IMR-90 (cell line): Measurements from ENCODE around the gene ANKRD13B. TPM values are rescaled to one million over a fixed set of nuclear protein-coding genes. Genes with fewer than 3 reads are reported as not detected.

Experiments
- ATAC-seq: fragments of 200-7000 bp; cut with Tn5 transposase; 2 replicates; pipeline ENCODE4 v1.9.1; 2020; ENCODE audit warnings: low read depth, mild to moderate bottlenecking, moderate library complexity
- BruUV-seq: library from RNA; stranded (reverse); fragments of 400-500 nt; replicated peaks from 2 replicates; lab custom pipeline; 2021; lab: Mats Ljungman, UMichigan
- CTCF ChIA-PET: fragments of 300-600 bp; formaldehyde crosslinking; extraction: SDS; loops from one replicate; lab custom pipeline; 2021; ENCODE audit warnings: antibody characterized with exemption; lab: Yijun Ruan, JAX
- POLR2A ChIA-PET: fragments of 300-600 bp; sonication (Branson Sonifier 250); formaldehyde crosslinking; loops from one replicate; lab custom pipeline; 2022; ENCODE audit warnings: antibody characterized with exemption; ENCODE audit not compliant: unreplicated experiment; lab: Charles Lee
- DNase-seq: peaks from one replicate; pipeline ENCODE4 v3.0.0; 2013
- H2AFZ ChIP-seq: replicated peaks from 2 replicates; pipeline ENCODE3; 2013; ENCODE audit warnings: low read length, mild to moderate bottlenecking; ENCODE audit not compliant: poor library complexity
- H2AK5ac ChIP-seq: 2 replicates; pipeline ENCODE4 v1.6.1; 2013; ENCODE audit warnings: low read depth, low read length, inconsistent platforms
- H2AK9ac ChIP-seq: replicated peaks from 2 replicates; pipeline ENCODE3; 2013; ENCODE audit warnings: mild to moderate bottlenecking, low read depth, low read length, moderate library complexity; ENCODE audit not compliant: poor library complexity
- H2BK120ac ChIP-seq: 2 replicates; pipeline ENCODE4 v1.6.1; 2013; ENCODE audit warnings: low read depth, low read length, inconsistent platforms
- H2BK15ac ChIP-seq: 3 replicates; pipeline ENCODE4 v1.6.1; 2013; ENCODE audit warnings: low read depth, low read length, inconsistent platforms
- H2BK20ac ChIP-seq: 2 replicates; pipeline ENCODE4 v1.6.1; 2013; ENCODE audit warnings: low read depth, mild to moderate bottlenecking, inconsistent platforms, low read length, moderate library complexity
- H2BK5ac ChIP-seq: 2 replicates; pipeline ENCODE4 v1.6.1; 2013; ENCODE audit warnings: mild to moderate bottlenecking, low read depth, low read length, inconsistent platforms; ENCODE audit not compliant: poor library complexity, severe bottlenecking
- H3K14ac ChIP-seq: replicated peaks from 2 replicates; pipeline ENCODE4 v1.6.1; 2013; ENCODE audit warnings: low read depth, low read length, inconsistent platforms
- H3K18ac ChIP-seq: 2 replicates; pipeline ENCODE4 v1.6.1; 2013; ENCODE audit warnings: low read depth, low read length, control low read depth
- H3K23ac ChIP-seq: 2 replicates; pipeline ENCODE4 v1.6.1; 2013; ENCODE audit warnings: low read depth, low read length, inconsistent platforms
- H3K27ac ChIP-seq: 2 replicates; pipeline ENCODE4 v1.5.1; 2013; ENCODE audit warnings: mild to moderate bottlenecking, control low read depth, low read length; ENCODE audit not compliant: insufficient read depth
- H3K27me3 ChIP-seq: 2 replicates; pipeline ENCODE4 v1.6.1; 2013; ENCODE audit warnings: low read length; ENCODE audit not compliant: control insufficient read depth, insufficient read depth
- H3K36me3 ChIP-seq: 2 replicates; pipeline ENCODE4 v1.6.1; 2013; ENCODE audit warnings: low read length, mixed read lengths; ENCODE audit not compliant: control insufficient read depth, insufficient read depth
- H3K4ac ChIP-seq: 2 replicates; pipeline ENCODE4 v1.6.1; 2013; ENCODE audit warnings: low read depth, low read length, inconsistent platforms
- H3K4me1 ChIP-seq: 2 replicates; pipeline ENCODE4 v1.6.1; 2013; ENCODE audit warnings: low read length, mixed read lengths; ENCODE audit not compliant: control insufficient read depth, insufficient read depth
- H3K4me2 ChIP-seq: 2 replicates; pipeline ENCODE4 v1.6.1; 2013; ENCODE audit warnings: low read depth, mild to moderate bottlenecking, control low read depth, low read length, moderate library complexity
- H3K4me3 ChIP-seq: 2 replicates; pipeline ENCODE4 v1.5.1; 2013; ENCODE audit warnings: low read depth, mild to moderate bottlenecking, control low read depth, low read length, moderate library complexity; ENCODE audit not compliant: insufficient read depth
- H3K56ac ChIP-seq: 2 replicates; pipeline ENCODE4 v1.6.1; 2013; ENCODE audit warnings: low read length, inconsistent platforms; ENCODE audit not compliant: insufficient read depth; ENCODE audit errors: extremely low read depth
- H3K79me1 ChIP-seq, 2 experiments: 2 replicates each; pipeline ENCODE4 v1.6.1; 2013; ENCODE audit warnings: low read length in 2 of 2, inconsistent platforms in 1 of 2, low read depth in 1 of 2
- H3K9ac ChIP-seq: 2 replicates; pipeline ENCODE4 v1.6.1; 2013; ENCODE audit warnings: low read depth, low read length, control low read depth
- H3K9me1 ChIP-seq: 2 replicates; pipeline ENCODE4 v1.6.1; 2013; ENCODE audit warnings: low read length, inconsistent platforms; ENCODE audit not compliant: insufficient read depth
- H3K9me3 ChIP-seq: 2 replicates; pipeline ENCODE4 v1.6.1; 2013; ENCODE audit warnings: low read length; ENCODE audit not compliant: control insufficient read depth, insufficient read depth
- H4K20me1 ChIP-seq: 2 replicates; pipeline ENCODE4 v1.6.1; 2013; ENCODE audit warnings: low read length, inconsistent platforms; ENCODE audit not compliant: insufficient read depth
- H4K5ac ChIP-seq: 2 replicates; pipeline ENCODE4 v1.6.1; 2013; ENCODE audit warnings: mild to moderate bottlenecking, low read depth, low read length, control low read depth
- H4K8ac ChIP-seq, 2 experiments: 2 replicates each; pipeline ENCODE4 v1.6.1; 2013; ENCODE audit warnings: low read depth in 2 of 2, low read length in 2 of 2, control low read depth in 1 of 2, inconsistent platforms in 1 of 2
- H4K91ac ChIP-seq: 2 replicates; pipeline ENCODE4 v1.6.1; 2013; ENCODE audit warnings: low read depth, low read length, inconsistent platforms; ENCODE audit not compliant: insufficient read depth
- CEBPB ChIP-seq: IDR thresholded peaks from 2 replicates; pipeline ENCODE4 v1.6.1; 2012; ENCODE audit warnings: low read depth, low read length, improper control_type of control experiment
- MAZ ChIP-seq: IDR thresholded peaks from 2 replicates; pipeline ENCODE4 v1.6.1; 2012; ENCODE audit warnings: low read depth, mild to moderate bottlenecking, low read length, improper control_type of control experiment, moderate library complexity, borderline replicate concordance
- NFE2L2 ChIP-seq: fragments of 150-350 bp; IDR thresholded peaks from 2 replicates; pipeline ENCODE4 v1.6.1; 2016; ENCODE audit warnings: low read depth, mild to moderate bottlenecking, low read length
- RCOR1 ChIP-seq: IDR thresholded peaks from 2 replicates; pipeline ENCODE4 v1.6.1; 2012; ENCODE audit warnings: mild to moderate bottlenecking, low read length, improper control_type of control experiment; ENCODE audit not compliant: insufficient replicate concordance
- SMC3 ChIP-seq: fragments of 150-350 bp; IDR thresholded peaks from 2 replicates; pipeline ENCODE4 v1.6.1; 2016; ENCODE audit warnings: low read depth, mild to moderate bottlenecking, antibody characterized with exemption, low read length, moderate library complexity
- WGBS, 2 experiments: methylation state at CpG; one replicate each; pipeline versions ENCODE4 v1.1.5 to v1.1.7; 2013; ENCODE audit warnings: missing lambda C conversion rate in 2 of 2; ENCODE audit not compliant: insufficient read length in 1 of 2; ENCODE audit errors: extremely low coverage in 2 of 2; 5-methylcytosine and 5-hydroxymethylcytosine counted together
- dilution Hi-C: fragments of 300-500 bp; cut with HindIII; formaldehyde crosslinking; loops from one replicate; pipeline ENCODE4 v1.14.3; 2018; ENCODE audit warnings: low sequenced_read_pairs; ENCODE audit not compliant: unreplicated experiment
- in situ Hi-C: fragments of 300-500 bp; cut with MboI; formaldehyde crosslinking; loops from 3 replicates; pipeline ENCODE4 v1.14.3; 2019; ENCODE audit warnings: low sequenced_read_pairs, inconsistent platforms, mixed read lengths
- intact Hi-C: fragments of 100-400 bp; cut with micrococcal nuclease; formaldehyde crosslinking; loops from 2 replicates; pipeline ENCODE4 v1.10.0; 2022
- polyA plus RNA-seq, 3 experiments: library from polyadenylated mRNA; depleted of rRNA; stranded (reverse); fragments of >200 nt; gene quantifications; 2 replicates each; pipeline ENCODE4 v1.2.3, GENCODE V29; 2012; ENCODE audit warnings: low replicate concordance in 1 of 3
- total RNA-seq: library from RNA; depleted of rRNA; stranded (reverse); fragments of >200 nt; gene quantifications from 2 replicates; pipeline ENCODE4 v1.2.3, GENCODE V29; 2012
- TF ChIP-seq, protein P1 (sequence below): fragments of 150-350 bp; IDR thresholded peaks from 2 replicates; pipeline ENCODE4 v1.6.1; 2016; ENCODE audit warnings: low read depth, mild to moderate bottlenecking, low read length, moderate library complexity, borderline replicate concordance
- TF ChIP-seq, protein P2 (sequence below): fragments of 150-350 bp; IDR thresholded peaks from 2 replicates; pipeline ENCODE4 v1.6.1; 2017; ENCODE audit warnings: mild to moderate bottlenecking, antibody characterized with exemption, low read length, low read depth

Gene ANKRD13B
- total and polyA plus RNA-seq, 2 of the 4 experiments (the other 2 are of a cell fraction): 0.90 to 4.0 TPM

DNA sequence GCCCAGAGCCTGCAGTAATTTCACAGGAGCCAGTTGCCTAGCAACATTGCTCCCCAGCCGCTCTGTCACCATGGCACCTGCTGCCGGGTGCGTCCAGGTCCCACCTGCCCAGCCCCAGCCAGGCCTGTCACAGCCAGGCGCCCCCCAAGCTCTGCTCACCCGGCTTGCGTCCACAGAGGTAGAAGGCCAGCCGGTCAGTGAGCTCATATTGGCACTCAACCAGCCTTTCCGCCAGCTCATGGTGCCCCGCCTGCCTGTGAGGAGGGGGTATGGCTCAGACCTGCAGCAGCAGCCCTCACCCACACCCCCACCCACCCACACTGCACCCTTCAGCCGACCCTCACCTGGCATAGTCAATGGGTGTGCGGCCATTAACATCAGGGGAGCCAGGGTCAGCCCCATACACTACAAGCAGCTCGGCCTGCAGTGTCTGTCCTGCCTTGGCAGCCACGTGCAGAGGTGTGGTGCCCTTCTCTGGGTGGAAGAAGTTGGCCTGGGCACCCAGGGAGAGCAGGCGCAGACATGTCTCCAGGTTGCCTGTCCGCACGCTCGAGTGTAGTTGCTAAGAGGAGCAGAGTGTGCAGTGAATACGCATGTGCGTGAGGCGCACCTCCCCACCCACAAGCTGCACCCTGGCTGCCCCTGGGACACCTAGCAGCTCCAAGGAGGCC, 11.2 kb upstream of the ANKRD13B start:
- Histone ChIP-seq H2BK120ac (no peak overlapping the region), H3K23ac (no peak overlapping the region), H4K20me1 (peaks cover 44% of the 10 kb centered on the region), H2AFZ (no peak overlapping the region), H3K9me1 (peaks cover 18% of the 10 kb centered on the region), H2AK9ac (no peak overlapping the region), H3K4me1 (peaks cover 11% of the 10 kb centered on the region; the same call in 1 of the 2 replicates), H3K9ac (no peak overlapping the region), H3K4me2 (no peak overlapping the region), H2AK5ac (no peak overlapping the region), H4K91ac (no peak overlapping the region), H3K79me1 (peaks cover 31 to 74% of the 10 kb centered on the region in 2 experiments), H3K27me3 (no peaks in the 10 kb centered on the region), H2BK15ac (no peak overlapping the region), H3K4ac (no peak overlapping the region), H4K8ac (no peak overlapping the region), H2BK5ac (no peak overlapping the region), H3K9me3 (no peaks in the 10 kb centered on the region), H4K5ac (no peak overlapping the region), H3K56ac (no peak overlapping the region), H3K18ac (no peak overlapping the region), H3K27ac (no peak overlapping the region), H2BK20ac (no peak overlapping the region), H3K36me3 (peaks cover 48% of the 10 kb centered on the region), H3K14ac (no peak overlapping the region), H3K4me3 (no peak overlapping the region)
- ChIA-PET CTCF (interaction anchor here (1.0 to 1.1 kb wide), 2 partner anchors 10 to 180 kb away, joined by 3 read pairs; no protein-coding TSS in a partner anchor), POLR2A (no interaction called here)
- no peak for ATAC-seq
- no peak for TF ChIP-seq CEBPB
- TF ChIP-seq, protein P1, sequence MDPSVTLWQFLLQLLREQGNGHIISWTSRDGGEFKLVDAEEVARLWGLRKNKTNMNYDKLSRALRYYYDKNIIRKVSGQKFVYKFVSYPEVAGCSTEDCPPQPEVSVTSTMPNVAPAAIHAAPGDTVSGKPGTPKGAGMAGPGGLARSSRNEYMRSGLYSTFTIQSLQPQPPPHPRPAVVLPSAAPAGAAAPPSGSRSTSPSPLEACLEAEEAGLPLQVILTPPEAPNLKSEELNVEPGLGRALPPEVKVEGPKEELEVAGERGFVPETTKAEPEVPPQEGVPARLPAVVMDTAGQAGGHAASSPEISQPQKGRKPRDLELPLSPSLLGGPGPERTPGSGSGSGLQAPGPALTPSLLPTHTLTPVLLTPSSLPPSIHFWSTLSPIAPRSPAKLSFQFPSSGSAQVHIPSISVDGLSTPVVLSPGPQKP: no peak
- no peak for TF ChIP-seq RCOR1
- TF ChIP-seq, protein P2, sequence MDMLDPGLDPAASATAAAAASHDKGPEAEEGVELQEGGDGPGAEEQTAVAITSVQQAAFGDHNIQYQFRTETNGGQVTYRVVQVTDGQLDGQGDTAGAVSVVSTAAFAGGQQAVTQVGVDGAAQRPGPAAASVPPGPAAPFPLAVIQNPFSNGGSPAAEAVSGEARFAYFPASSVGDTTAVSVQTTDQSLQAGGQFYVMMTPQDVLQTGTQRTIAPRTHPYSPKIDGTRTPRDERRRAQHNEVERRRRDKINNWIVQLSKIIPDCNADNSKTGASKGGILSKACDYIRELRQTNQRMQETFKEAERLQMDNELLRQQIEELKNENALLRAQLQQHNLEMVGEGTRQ: no peak
- no peak for TF ChIP-seq NFE2L2
- no peak for TF ChIP-seq MAZ
- no peak for TF ChIP-seq SMC3
- in situ Hi-C loops (no loop called here), dilution Hi-C loops (no loop called here), intact Hi-C loops (no loop called here)
- 90% methylated on average over 2 of the region's 20 CpGs; no CpG with 5 or more reads in 1 of the 2 experiments for WGBS, 2 experiments
- DNase-seq: no peak
- BruUV-seq: no TSS peak
